PFSK-1 (cell line): ENCODE data around the gene DPYD.
A peak's percentile ranks its signal among the peaks of the same experiment; 100 is the strongest.

ENCODE experiments used
- FOXP2 ChIP-seq: optimal IDR thresholded peaks from 2 replicates; pipeline ENCODE3; 2011; ENCODE audit warnings: borderline replicate concordance, control low read depth, inconsistent platforms; ENCODE audit not compliant: insufficient read depth; ENCODE audit errors: extremely low read length, extremely low read depth
- POLR2AphosphoS5 ChIP-seq: IDR thresholded peaks from 2 replicates; pipeline ENCODE4 v1.6.1; 2012; ENCODE audit warnings: low read depth, mild to moderate bottlenecking, control low read depth, low read length, moderate library complexity
- REST ChIP-seq, 2 experiments: IDR thresholded peaks; 2 replicates each; pipeline versions ENCODE4 v1.6.1 to v1.8.0; 2011 to 2012; ENCODE audit warnings: low read depth in 2 of 2, low read length in 2 of 2, control low read depth in 1 of 2, inconsistent platforms in 1 of 2, mild to moderate bottlenecking in 1 of 2, moderate library complexity in 1 of 2; ENCODE audit not compliant: insufficient read depth in 1 of 2
- SIN3A ChIP-seq: IDR thresholded peaks from 2 replicates; pipeline ENCODE4 v1.6.1; 2012; ENCODE audit warnings: mild to moderate bottlenecking, low read length, moderate library complexity, borderline replicate concordance; ENCODE audit not compliant: insufficient read depth
- TAF1 ChIP-seq: IDR thresholded peaks from 2 replicates; pipeline ENCODE4 v1.6.1; 2012; ENCODE audit warnings: low read length, control low read depth, borderline replicate concordance; ENCODE audit not compliant: insufficient read depth

The DPYD gene

DNA sequence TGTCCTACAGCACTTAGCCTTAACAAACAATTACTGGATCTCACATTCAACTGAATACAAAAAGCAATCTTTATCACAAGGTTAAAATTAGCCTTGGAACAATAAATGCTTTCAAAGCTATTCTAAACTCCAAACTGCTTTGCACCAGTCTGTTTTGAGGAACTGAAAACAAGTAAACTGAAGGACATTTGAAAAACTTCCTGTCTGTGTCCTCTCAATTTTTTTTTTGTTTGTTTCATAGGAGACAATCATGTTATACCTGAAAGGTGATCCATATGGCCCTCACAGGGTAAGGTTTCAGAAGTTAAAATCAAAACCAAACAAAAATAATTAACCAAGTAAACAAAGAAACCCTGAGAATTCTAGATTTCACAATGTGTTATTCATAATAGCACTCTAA is 459.1 kb downstream of the DPYD start:
- TF ChIP-seq TAF1 (no peak), REST (IDR thresholded peaks at IDR 0.05; ENCODE audit: insufficient read depth in 1 of 2, low read depth in 2 of 2, low read length in 2 of 2) (no peak), FOXP2 (no peak), SIN3A (no peak), POLR2AphosphoS5 (no peak)

DNA sequence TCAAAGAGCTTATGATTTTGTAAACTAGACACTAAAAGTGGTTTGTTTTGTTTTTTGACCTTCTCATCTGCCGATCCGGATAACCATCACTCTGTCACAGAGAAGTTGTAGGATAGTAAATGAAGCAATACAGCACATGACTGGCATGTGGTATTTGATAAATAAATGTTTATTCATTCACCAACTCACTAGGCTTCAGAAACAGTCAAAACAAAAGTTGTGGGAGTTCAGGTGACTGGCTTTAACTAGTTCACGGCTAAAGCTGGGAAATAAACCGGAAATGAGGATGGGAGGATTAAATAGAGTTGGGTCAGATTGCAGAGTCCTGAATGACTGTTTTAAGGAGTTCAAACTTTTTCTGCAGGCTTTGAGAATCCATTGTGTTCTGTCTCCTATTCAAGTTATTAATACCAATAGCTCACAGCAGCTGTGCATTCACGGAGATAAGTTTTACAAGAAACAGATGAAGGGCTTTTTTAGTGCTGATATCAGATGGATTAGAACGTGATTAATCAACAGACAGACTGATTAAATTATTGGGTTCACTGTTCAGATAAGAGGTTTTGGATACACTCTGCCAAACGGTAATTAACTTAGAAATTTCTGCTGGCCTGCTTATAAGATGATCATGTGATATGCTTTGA is 463.3 kb downstream of the DPYD start:
- TF ChIP-seq REST (IDR thresholded peaks at IDR 0.05; ENCODE audit: insufficient read depth in 1 of 2, low read depth in 2 of 2, low read length in 2 of 2) (no peak), POLR2AphosphoS5 (0 out of 2 replicates have a peak, but pooled peaks have one; percentile 34), SIN3A (no peak), TAF1 (no peak)

DNA sequence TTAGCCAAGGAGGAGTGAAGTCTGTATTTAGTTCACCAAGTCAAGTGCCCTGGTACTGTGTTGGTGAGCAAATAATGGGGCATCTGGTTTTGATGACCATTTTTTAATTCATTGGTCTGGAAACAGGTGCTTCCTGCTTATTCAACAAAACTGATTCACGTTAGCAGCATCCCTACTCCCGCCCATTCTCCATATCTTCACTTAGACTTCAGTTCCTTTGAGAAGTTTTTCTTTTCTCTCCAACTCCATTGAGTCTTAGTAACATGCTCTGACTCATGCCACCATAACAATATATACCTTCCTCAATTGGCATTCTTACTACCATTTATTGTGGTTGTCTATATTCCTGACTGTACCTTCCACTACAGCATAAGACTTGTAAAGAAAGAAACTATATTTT is 468.9 kb downstream of the DPYD start:
- TF ChIP-seq POLR2AphosphoS5 (no peak), TAF1 (no peak), SIN3A (no peak)

- TF ChIP-seq SIN3A, result no peak
- no peak for TF ChIP-seq POLR2AphosphoS5
- TF ChIP-seq REST (IDR thresholded peaks at IDR 0.05; ENCODE audit: insufficient read depth in 1 of 2, low read depth in 2 of 2, low read length in 2 of 2), result no peak
- no peak for TF ChIP-seq FOXP2
- no peak for TF ChIP-seq TAF1
These were observed 469.6 kb downstream of the DPYD start for GRCh38 chr1:97451046-97451826.

DNA sequence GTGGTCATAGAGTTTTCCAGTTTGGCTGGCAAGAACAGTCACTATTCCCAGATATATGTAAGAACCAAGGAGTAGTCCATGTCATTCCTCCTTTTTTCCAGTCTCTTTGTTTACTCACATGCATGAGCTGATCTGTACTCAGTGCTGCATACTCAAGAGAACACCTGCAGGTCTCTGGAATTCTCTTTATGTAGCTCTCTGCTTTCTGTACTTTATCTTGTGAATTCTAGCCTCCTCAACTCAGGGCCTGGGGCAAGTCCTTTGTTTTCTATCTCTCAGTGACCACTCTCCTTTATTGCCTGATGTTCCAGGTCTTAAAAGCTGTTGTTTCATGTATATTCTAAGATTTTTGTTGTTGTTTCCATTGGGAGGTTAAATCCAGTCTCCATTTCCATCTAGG is 478.9 kb downstream of the DPYD start:
- TF ChIP-seq TAF1 (no peak), SIN3A (no peak), FOXP2 (no peak), POLR2AphosphoS5 (no peak), REST (IDR thresholded peaks at IDR 0.05; ENCODE audit: insufficient read depth in 1 of 2, low read depth in 2 of 2, low read length in 2 of 2) (no peak)
